ENCODE data around the gene CD200R1L.

Gene CD200R1L, protein sequence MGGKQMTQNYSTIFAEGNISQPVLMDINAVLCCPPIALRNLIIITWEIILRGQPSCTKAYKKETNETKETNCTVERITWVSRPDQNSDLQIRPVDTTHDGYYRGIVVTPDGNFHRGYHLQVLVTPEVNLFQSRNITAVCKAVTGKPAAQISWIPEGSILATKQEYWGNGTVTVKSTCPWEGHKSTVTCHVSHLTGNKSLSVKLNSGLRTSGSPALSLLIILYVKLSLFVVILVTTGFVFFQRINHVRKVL

DNA sequence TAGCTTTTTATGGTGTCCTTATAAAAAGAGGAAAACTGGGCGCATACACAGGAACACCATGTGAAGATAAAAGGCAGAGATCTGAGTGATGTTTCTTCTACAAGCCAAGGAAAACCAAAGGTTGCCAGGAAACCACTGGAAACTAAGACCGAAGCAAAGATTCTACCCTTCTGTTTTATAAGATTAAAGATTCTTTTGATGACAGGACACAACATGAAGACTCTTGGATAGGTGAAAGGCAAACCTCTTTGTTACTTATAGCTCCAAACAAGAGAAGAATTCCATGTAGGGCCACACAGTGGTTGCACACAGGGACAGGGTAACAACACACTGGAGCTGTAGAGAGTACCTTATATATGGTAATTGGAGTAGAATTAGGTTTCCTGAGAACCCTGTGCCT, at the start of gene CD200R1L:
TSS of gene CD200R1L (minus strand) at position 101 of the 400 bp plus-strand sequence. CDS start 17,497 bp downstream, outside the sequence.
- H3K4me3 Mint-ChIP-seq, result peak within 1 kb of the TSS; percentile 56
- no peak for ATAC-seq (replicated peaks; ENCODE audit: extremely low read depth, poor library complexity, severe bottlenecking)
- H3K9me3 Mint-ChIP-seq, result peaks cover 10% of the 10 kb centered on the region
- H3K27ac Mint-ChIP-seq (ENCODE audit: low read depth), result peak within 1 kb of the TSS; percentile 50
- H3K27me3 Mint-ChIP-seq, result no peaks in the 10 kb centered on the region
- no peak for DNase-seq (ENCODE audit: low spot score in 2 of 2)
- peaks cover 37% of the 10 kb centered on the region for H3K4me1 Mint-ChIP-seq
- H3K36me3 Mint-ChIP-seq (ENCODE audit: insufficient read depth), result peaks cover 2% of the 10 kb centered on the region

DNA sequence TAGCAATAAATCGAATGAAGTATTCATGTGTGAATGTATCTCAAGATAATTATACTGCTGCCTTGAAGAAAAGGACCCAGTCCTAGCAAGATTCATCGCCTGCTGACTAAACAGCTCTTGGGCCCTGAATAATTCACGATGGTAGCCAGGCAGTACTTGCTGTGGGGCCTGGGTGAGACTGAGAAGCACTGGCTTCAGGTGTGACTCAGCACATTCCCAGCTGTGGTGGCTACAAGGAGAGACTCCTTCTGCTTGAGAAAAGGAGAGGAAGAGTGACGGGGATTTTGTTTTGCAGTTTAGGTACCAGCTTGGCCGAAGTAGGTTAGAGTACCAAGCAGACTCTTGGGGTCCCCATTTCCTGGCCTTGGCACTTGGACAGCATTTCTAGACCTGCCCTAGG, 47.6 kb upstream of the CD200R1L start:
- no peak overlapping the region for H3K4me3 Mint-ChIP-seq
- H3K27me3 Mint-ChIP-seq, result peaks cover 18% of the 10 kb centered on the region
- no peaks in the 10 kb centered on the region for H3K9me3 Mint-ChIP-seq
- no peaks in the 10 kb centered on the region for H3K4me1 Mint-ChIP-seq
- H3K36me3 Mint-ChIP-seq (ENCODE audit: insufficient read depth), result no peaks in the 10 kb centered on the region
- no peak for ATAC-seq (replicated peaks; ENCODE audit: extremely low read depth, poor library complexity, severe bottlenecking)
- H3K27ac Mint-ChIP-seq (ENCODE audit: low read depth), result no peak overlapping the region
- no peak for DNase-seq (ENCODE audit: low spot score in 2 of 2)

DNA sequence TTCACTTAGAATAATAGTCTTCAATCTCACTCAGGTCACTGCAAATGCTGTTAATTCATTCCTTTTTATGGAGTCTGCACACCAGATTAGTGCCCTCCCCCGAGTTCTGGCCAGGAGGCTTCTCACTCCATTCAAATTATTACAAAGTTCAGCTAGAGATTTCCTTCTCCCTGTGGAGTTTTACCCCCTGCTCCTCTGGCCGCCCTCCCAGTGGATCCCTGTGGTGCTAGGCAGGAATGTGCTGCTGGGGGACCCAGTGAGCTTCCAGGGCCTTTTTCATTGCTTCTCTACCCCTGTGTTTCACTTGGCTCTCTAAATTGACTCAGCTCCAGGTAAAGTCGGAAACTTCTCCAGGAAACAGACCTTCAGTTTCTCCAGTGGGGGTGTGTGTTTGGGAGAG, 42.7 kb upstream of the CD200R1L start:
- Mint-ChIP-seq H3K27ac (ENCODE audit: low read depth) (no peak overlapping the region), H3K4me3 (no peak overlapping the region), H3K27me3 (peaks cover 28% of the 10 kb centered on the region), H3K36me3 (ENCODE audit: insufficient read depth) (no peaks in the 10 kb centered on the region), H3K4me1 (no peaks in the 10 kb centered on the region), H3K9me3 (no peaks in the 10 kb centered on the region)
- DNase-seq (ENCODE audit: low spot score in 2 of 2) (no peak), ATAC-seq (replicated peaks; ENCODE audit: extremely low read depth, poor library complexity, severe bottlenecking) (no peak)

DNA sequence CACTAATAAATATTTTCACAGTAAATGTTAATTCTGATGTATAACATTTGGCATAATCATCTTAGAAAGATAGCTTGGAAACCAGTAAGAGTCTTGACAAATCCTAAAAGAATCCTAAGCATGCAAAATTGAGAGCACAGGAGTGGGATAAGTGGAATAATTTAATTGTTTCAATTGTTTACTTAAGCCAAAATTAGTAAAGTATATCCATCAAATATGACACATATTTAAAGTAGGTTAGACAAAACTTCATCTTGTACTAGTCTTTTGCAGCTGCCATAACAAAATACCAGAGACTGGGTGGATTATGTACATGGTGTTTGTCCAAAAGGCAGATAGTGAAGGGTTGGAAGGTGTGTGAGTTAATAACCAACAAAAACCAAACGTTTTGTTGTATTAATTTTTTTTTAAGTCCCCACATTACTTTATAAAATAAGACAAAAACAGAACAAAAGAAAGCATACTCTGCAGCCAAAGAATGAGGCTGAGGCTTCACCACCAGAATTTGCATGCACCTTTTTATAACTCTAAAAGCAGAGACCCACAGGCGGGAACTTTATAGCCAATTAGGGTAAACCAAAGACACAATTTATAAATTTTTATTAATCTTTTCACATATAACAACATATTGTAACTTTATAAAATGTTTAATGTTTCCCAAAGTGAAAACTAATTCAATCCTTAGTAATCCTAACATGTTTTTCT, 41.9 kb upstream of the CD200R1L start:
- H3K9me3 Mint-ChIP-seq, result no peaks in the 10 kb centered on the region
- DNase-seq (ENCODE audit: low spot score in 2 of 2), result no peak
- ATAC-seq (replicated peaks; ENCODE audit: extremely low read depth, poor library complexity, severe bottlenecking), result no peak

DNA sequence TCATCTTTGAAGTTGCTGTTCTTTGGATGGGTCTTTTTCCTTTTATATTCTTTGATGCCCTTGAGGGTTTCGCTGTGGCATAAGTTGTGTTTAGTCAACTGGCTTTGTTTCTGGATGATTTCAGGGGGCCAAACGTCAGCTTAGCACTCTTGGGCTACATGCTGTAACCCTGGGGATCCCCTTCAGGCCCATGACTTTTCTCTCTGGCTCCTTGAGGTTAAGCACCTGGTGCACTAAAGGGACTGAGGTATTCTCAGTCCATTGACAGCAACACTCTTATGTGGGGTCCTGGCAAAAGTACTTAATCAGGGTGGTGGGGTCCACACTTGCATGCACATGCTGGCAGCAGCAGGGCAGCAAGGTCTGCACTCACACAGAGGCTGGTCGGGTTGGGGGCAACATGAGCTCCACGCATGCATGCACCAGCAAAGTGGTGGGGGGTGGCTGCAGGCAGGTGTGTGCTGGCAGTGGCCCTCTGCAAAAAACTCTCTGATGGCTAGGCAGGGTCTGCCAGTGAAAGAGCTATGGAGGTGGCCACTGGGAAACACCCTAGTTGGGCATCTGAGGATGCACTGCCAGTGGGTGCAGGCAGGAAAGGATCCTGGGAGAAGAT, 38.1 kb upstream of the CD200R1L start:
- H3K27ac Mint-ChIP-seq (ENCODE audit: low read depth), result no peak overlapping the region
- DNase-seq (ENCODE audit: low spot score in 2 of 2), result no peak
- no peak overlapping the region for H3K4me3 Mint-ChIP-seq
- no peaks in the 10 kb centered on the region for H3K36me3 Mint-ChIP-seq (ENCODE audit: insufficient read depth)
- H3K9me3 Mint-ChIP-seq, result no peaks in the 10 kb centered on the region
- no peak for ATAC-seq (replicated peaks; ENCODE audit: extremely low read depth, poor library complexity, severe bottlenecking)
- H3K4me1 Mint-ChIP-seq, result no peaks in the 10 kb centered on the region
- peaks cover 16% of the 10 kb centered on the region for H3K27me3 Mint-ChIP-seq

More for the DNA sequence above, 41.9 kb upstream of the CD200R1L start:
- Mint-ChIP-seq H3K27ac (ENCODE audit: low read depth) (no peak overlapping the region), H3K4me3 (no peak overlapping the region), H3K4me1 (no peaks in the 10 kb centered on the region), H3K36me3 (ENCODE audit: insufficient read depth) (no peaks in the 10 kb centered on the region), H3K27me3 (peaks cover 28% of the 10 kb centered on the region)

DNA sequence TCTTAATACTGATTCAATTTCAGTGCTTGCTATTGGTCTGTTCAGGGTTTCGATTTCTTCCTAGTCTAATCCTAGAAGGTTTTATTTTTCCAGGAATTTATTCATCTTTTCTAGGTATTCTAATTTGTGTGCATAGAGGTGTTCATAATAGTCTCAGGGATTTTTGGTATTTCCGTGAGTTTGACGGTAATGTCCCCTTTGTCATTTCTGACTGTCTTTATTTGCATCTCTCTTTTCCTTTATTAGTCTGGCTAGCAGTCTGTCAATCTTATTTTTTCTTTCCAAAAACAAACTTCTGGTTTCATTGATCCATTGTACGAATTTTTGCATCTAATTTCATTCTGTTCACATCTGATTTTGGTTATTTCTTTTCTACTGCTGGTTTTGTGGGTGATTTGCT, 35.2 kb upstream of the CD200R1L start:
- DNase-seq (ENCODE audit: low spot score in 2 of 2) (no peak), ATAC-seq (replicated peaks; ENCODE audit: extremely low read depth, poor library complexity, severe bottlenecking) (no peak)
- H3K27me3 Mint-ChIP-seq, result peaks cover 6% of the 10 kb centered on the region
- no peaks in the 10 kb centered on the region for H3K4me1 Mint-ChIP-seq
- no peaks in the 10 kb centered on the region for H3K9me3 Mint-ChIP-seq
- H3K27ac Mint-ChIP-seq (ENCODE audit: low read depth), result no peak overlapping the region
- no peaks in the 10 kb centered on the region for H3K36me3 Mint-ChIP-seq (ENCODE audit: insufficient read depth)
- H3K4me3 Mint-ChIP-seq, result no peak overlapping the region

DNA sequence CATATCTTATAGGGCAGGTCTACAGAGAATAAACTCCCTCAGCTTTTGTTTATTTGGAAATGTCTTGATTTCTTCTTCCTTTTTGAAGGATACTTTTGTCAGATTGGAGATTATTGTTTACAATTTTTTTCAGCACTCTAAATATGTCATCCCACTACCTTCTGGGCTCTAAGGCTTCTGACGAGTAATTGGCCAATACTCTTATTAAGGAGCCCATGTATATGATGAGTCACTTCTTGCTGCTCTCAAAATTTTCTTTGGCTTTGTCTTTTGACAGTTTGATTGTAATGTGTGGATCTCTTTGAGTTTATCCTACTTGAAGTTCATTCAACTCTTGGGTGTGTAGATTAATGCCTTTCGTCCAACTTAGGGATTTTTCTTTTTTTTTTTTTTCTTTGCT, 28.9 kb upstream of the CD200R1L start:
- no peaks in the 10 kb centered on the region for H3K4me1 Mint-ChIP-seq
- no peaks in the 10 kb centered on the region for H3K36me3 Mint-ChIP-seq (ENCODE audit: insufficient read depth)
- H3K4me3 Mint-ChIP-seq, result no peak overlapping the region
- no peaks in the 10 kb centered on the region for H3K27me3 Mint-ChIP-seq
- H3K27ac Mint-ChIP-seq (ENCODE audit: low read depth), result no peak overlapping the region
- ATAC-seq (replicated peaks; ENCODE audit: extremely low read depth, poor library complexity, severe bottlenecking) (no peak), DNase-seq (ENCODE audit: low spot score in 2 of 2) (no peak)
- H3K9me3 Mint-ChIP-seq, result peaks cover 7% of the 10 kb centered on the region

DNA sequence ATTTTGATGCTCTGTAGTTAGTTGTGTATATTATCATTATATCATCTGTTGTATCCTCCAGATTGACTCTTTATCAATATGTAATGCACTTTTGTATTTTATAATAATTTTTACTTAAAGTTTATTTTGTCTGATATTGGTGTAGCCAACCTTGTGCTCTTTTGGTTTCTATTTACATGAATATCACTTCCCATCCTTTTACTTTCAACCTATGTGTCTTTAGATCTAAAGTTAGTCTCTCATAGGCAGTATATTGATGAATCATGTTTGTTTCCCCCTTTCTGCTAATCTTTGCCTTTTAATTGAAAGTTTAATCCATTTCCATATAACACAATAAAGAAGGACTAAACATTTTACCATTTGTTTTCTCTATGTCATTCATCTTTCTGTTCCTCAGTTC, 28.1 kb upstream of the CD200R1L start:
- no peak for ATAC-seq (replicated peaks; ENCODE audit: extremely low read depth, poor library complexity, severe bottlenecking)
- Mint-ChIP-seq H3K4me3 (no peak overlapping the region), H3K27ac (ENCODE audit: low read depth) (no peak overlapping the region), H3K9me3 (peaks cover 8% of the 10 kb centered on the region), H3K4me1 (no peaks in the 10 kb centered on the region), H3K27me3 (no peaks in the 10 kb centered on the region), H3K36me3 (ENCODE audit: insufficient read depth) (no peaks in the 10 kb centered on the region)
- no peak for DNase-seq (ENCODE audit: low spot score in 2 of 2)

DNA sequence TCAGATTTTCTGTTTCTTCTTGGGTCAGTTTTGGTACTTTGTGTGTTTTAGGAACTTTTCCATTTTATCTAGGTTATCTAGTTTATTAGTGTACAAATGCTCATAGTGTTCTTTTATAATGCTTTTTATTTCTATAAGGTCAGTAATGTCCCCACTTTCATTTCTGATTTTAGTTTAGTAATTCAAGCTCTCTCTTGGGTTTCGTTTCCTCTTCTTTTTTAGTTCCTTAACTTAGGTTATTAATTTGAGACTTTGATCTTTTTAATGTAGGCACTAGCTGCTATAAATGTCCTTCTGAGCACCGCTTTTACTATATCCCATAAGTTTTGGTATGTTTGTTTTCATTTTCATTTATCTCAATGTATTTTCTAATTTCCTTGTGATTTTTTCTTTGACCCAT, 27.0 kb upstream of the CD200R1L start:
- Mint-ChIP-seq H3K4me1 (no peaks in the 10 kb centered on the region), H3K9me3 (peaks cover 13% of the 10 kb centered on the region), H3K4me3 (no peak overlapping the region), H3K27me3 (no peaks in the 10 kb centered on the region), H3K36me3 (ENCODE audit: insufficient read depth) (no peaks in the 10 kb centered on the region), H3K27ac (ENCODE audit: low read depth) (no peak overlapping the region)
- no peak for ATAC-seq (replicated peaks; ENCODE audit: extremely low read depth, poor library complexity, severe bottlenecking)
- DNase-seq (ENCODE audit: low spot score in 2 of 2), result no peak

DNA sequence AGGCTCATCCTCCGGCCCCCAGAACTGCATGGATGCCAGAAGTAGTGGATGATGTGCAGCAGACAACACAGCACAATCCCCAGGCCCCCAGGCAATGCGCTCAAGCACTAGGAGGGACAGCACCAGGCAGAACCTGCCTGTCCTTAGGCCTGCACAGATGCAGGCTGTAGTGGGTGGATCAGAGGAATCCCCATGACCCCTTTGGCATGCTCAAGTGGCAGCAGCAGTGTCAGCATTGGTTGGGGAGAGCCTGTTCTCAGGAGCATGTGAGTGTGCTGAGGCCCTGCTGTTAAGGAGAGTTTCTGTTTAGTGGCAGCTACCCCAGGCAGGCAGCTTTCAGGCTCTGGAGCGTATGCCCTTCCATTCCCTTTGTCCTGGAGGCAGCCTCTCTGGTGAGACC, 25.1 kb upstream of the CD200R1L start:
- Mint-ChIP-seq H3K27me3 (no peaks in the 10 kb centered on the region), H3K9me3 (peaks cover 13% of the 10 kb centered on the region), H3K4me1 (no peaks in the 10 kb centered on the region), H3K27ac (ENCODE audit: low read depth) (no peak overlapping the region), H3K36me3 (ENCODE audit: insufficient read depth) (no peaks in the 10 kb centered on the region), H3K4me3 (no peak overlapping the region)
- no peak for DNase-seq (ENCODE audit: low spot score in 2 of 2)
- ATAC-seq (replicated peaks; ENCODE audit: extremely low read depth, poor library complexity, severe bottlenecking), result no peak

DNA sequence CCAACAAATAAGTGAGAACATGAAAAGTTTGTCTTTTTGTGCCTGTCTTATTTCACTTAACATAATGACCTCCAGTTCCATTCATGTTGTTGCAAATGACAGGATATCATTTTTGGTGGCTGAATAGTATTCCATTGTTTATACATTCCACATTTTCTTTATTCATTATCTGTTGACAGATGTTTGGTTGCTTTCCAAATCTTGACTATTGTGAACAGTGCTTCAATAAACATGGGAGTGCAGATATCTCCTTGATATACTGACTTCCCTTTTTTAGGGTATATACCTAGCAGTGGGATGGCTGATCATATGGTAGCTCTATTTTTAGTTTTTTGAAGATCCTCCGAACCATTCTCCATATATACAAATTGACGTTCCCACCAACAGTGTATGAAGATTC, 19.1 kb upstream of the CD200R1L start:
- no peaks in the 10 kb centered on the region for H3K36me3 Mint-ChIP-seq (ENCODE audit: insufficient read depth)
- peaks cover 12% of the 10 kb centered on the region for H3K9me3 Mint-ChIP-seq
- no peaks in the 10 kb centered on the region for H3K4me1 Mint-ChIP-seq
- no peaks in the 10 kb centered on the region for H3K27me3 Mint-ChIP-seq
- no peak overlapping the region for H3K27ac Mint-ChIP-seq (ENCODE audit: low read depth)
- DNase-seq (ENCODE audit: low spot score in 2 of 2), result no peak
- no peak overlapping the region for H3K4me3 Mint-ChIP-seq
- ATAC-seq (replicated peaks; ENCODE audit: extremely low read depth, poor library complexity, severe bottlenecking), result no peak

DNA sequence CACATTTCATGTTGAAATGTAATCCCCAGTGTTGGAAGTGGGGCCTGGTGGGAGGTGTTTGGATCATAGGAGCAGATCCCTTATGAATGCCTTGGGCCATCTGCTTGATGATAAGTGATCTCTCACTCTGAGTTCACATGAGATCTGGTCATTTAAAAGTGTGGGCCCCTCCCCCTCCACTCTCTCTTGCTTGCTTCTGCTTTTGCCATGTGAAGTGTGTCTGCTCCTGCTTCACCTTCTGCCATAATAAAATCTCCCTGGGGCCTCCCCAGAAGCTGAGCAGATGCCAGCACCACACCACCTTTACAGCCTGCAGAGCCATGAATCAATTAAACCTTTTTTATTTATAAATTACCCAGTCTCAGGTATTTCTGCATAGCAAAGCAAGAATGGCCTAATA, 14.2 kb upstream of the CD200R1L start:
- H3K27ac Mint-ChIP-seq (ENCODE audit: low read depth), result peak overlapping the region; percentile 19
- H3K4me1 Mint-ChIP-seq, result peaks cover 33% of the 10 kb centered on the region
- peaks cover 5% of the 10 kb centered on the region for H3K9me3 Mint-ChIP-seq
- ATAC-seq (replicated peaks; ENCODE audit: extremely low read depth, poor library complexity, severe bottlenecking) (no peak), DNase-seq (ENCODE audit: low spot score in 2 of 2) (no peak)
- no peaks in the 10 kb centered on the region for H3K36me3 Mint-ChIP-seq (ENCODE audit: insufficient read depth)
- no peak overlapping the region for H3K4me3 Mint-ChIP-seq
- no peaks in the 10 kb centered on the region for H3K27me3 Mint-ChIP-seq
